ENCODE measurements around the gene TBX4.

The TBX4 gene

GRCh38 chr17:61455324-61456060 lies 3.3 kb downstream of the TBX4 start:
- Mint-ChIP-seq H3K4me3 (peak overlapping the region in 1 of 3 experiments; percentile 15), H3K36me3 (ENCODE audit: low read depth) (no peaks in the 10 kb centered on the region), H3K27me3 (ENCODE audit: low read depth) (peaks cover 99% of the 10 kb centered on the region), H3K4me1 (peaks cover 27% of the 10 kb centered on the region), H3K9me3 (no peaks in the 10 kb centered on the region), H3K27ac (no peak overlapping the region)
- no peak for TF ChIP-seq CTCF (IDR thresholded peaks at IDR 0.05; ENCODE audit: unreplicated experiment in 3 of 3)

- no peaks in the 10 kb centered on the region for H3K9me3 Mint-ChIP-seq
- no peaks in the 10 kb centered on the region for H3K36me3 Mint-ChIP-seq (ENCODE audit: low read depth)
- no peak overlapping the region for H3K4me3 Mint-ChIP-seq
- peaks cover 99% of the 10 kb centered on the region for H3K27me3 Mint-ChIP-seq (ENCODE audit: low read depth)
- peaks cover 29% of the 10 kb centered on the region for H3K4me1 Mint-ChIP-seq
- H3K27ac Mint-ChIP-seq = no peak overlapping the region
- no peak for TF ChIP-seq CTCF (IDR thresholded peaks at IDR 0.05; ENCODE audit: unreplicated experiment in 3 of 3)
Measured at GRCh38 chr17:61456061-61456681, 3.9 kb downstream of the TBX4 start.

- H3K27me3 Mint-ChIP-seq (ENCODE audit: low read depth) = peaks cover 99% of the 10 kb centered on the region
- H3K27ac Mint-ChIP-seq = no peak overlapping the region
- no peaks in the 10 kb centered on the region for H3K9me3 Mint-ChIP-seq
- peak overlapping the region; percentile 59 to 75 (median 74) for H3K4me3 Mint-ChIP-seq
- no peaks in the 10 kb centered on the region for H3K36me3 Mint-ChIP-seq (ENCODE audit: low read depth)
- H3K4me1 Mint-ChIP-seq = peaks cover 33% of the 10 kb centered on the region
- no peak for TF ChIP-seq CTCF (IDR thresholded peaks at IDR 0.05; ENCODE audit: unreplicated experiment in 3 of 3)
Measured at GRCh38 chr17:61456688-61457225, 4.5 kb downstream of the TBX4 start.

GRCh38 chr17:61457226-61457983 lies 5.2 kb downstream of the TBX4 start:
- H3K4me1 Mint-ChIP-seq = peaks cover 37% of the 10 kb centered on the region
- H3K27ac Mint-ChIP-seq = no peak overlapping the region
- H3K36me3 Mint-ChIP-seq (ENCODE audit: low read depth) = no peaks in the 10 kb centered on the region
- H3K27me3 Mint-ChIP-seq (ENCODE audit: low read depth) = peaks cover 99% of the 10 kb centered on the region
- peak overlapping the region; percentile 59 to 75 (median 74) for H3K4me3 Mint-ChIP-seq
- no peak for TF ChIP-seq CTCF (IDR thresholded peaks at IDR 0.05; ENCODE audit: unreplicated experiment in 3 of 3)
- no peaks in the 10 kb centered on the region for H3K9me3 Mint-ChIP-seq

- Mint-ChIP-seq H3K4me3 (peak overlapping the region; percentile 6 to 57 (median 41)), H3K9me3 (no peaks in the 10 kb centered on the region), H3K4me1 (peaks cover 43% of the 10 kb centered on the region), H3K27ac (no peak overlapping the region), H3K36me3 (ENCODE audit: low read depth) (no peaks in the 10 kb centered on the region), H3K27me3 (ENCODE audit: low read depth) (peaks cover 99% of the 10 kb centered on the region)
- no peak for TF ChIP-seq CTCF (IDR thresholded peaks at IDR 0.05; ENCODE audit: unreplicated experiment in 3 of 3)
Measured at GRCh38 chr17:61458000-61458399, 5.8 kb downstream of the TBX4 start.

Data from nephron (organoid).